Gastrocnemius medialis (tissue), 4 donors: ENCODE results near the gene RRM2. TPM values are rescaled to one million over a fixed set of nuclear protein-coding genes. Genes with fewer than 3 reads are reported as not detected.
"Not testable (repeated sequence)": the region's sequence is repeated elsewhere in the genome, so short reads cannot be mapped to it uniquely, and the experiment has no call there.

Experiments
- ATAC-seq, 2 donors: fragments of 150-250 bp; one replicate each; pipeline ENCODE4 v1.9.1; 2016
- DNase-seq, 2 donors: peaks; one replicate each; pipeline ENCODE4 v3.0.0-alpha.2; 2019
- H3K27ac ChIP-seq, 4 donors: fragments of 200-600 bp; sonication (generic); 1 replicate in 1 of 4; 2 replicates in 3 of 4; pipeline ENCODE4 v1.5.1; 2016 to 2018; ENCODE audit warnings: mild to moderate bottlenecking in 2 of 4, moderate library complexity in 1 of 4
- H3K27me3 ChIP-seq, 3 donors: fragments of 200-600 bp; sonication (generic) in 2 of 3; 1 replicate in 1 of 3; 2 replicates in 2 of 3; pipeline versions ENCODE4 v1.5.1 to v1.6.0; 2016 to 2019; ENCODE audit warnings: mild to moderate bottlenecking in 1 of 3, moderate library complexity in 1 of 3
- H3K36me3 ChIP-seq, 2 donors: fragments of 200-600 bp; sonication (generic) in 1 of 2; one replicate each; pipeline ENCODE4 v1.5.1; 2017 to 2018
- H3K4me1 ChIP-seq, 2 donors: fragments of 200-600 bp; sonication (generic) in 1 of 2; one replicate each; pipeline ENCODE4 v1.5.1; 2016 to 2017; ENCODE audit warnings: mild to moderate bottlenecking in 2 of 2
- H3K4me3 ChIP-seq, 4 donors: fragments of 200-600 bp; sonication (generic) in 3 of 4; 1 replicate in 1 of 4; 2 replicates in 3 of 4; pipeline ENCODE4 v1.5.1; 2016 to 2019; ENCODE audit warnings: mild to moderate bottlenecking in 2 of 4
- H3K9me3 ChIP-seq, 3 donors: fragments of 200-600 bp; sonication (generic) in 2 of 3; 1 replicate in 1 of 3; 2 replicates in 2 of 3; pipeline ENCODE4 v1.5.1; 2016 to 2019
- POLR2A ChIP-seq, 2 donors: fragments of 450-650 bp; IDR thresholded peaks; one replicate each; pipeline ENCODE4 v1.6.1; 2017; ENCODE audit warnings: antibody characterized with exemption in 2 of 2, mild to moderate bottlenecking in 2 of 2, moderate library complexity in 2 of 2
- in situ Hi-C, 4 donors: fragments of 200-750 bp; cut with MboI; loops; one replicate each; pipeline versions ENCODE4 v1.15.0 to v1.8.0; 2017; ENCODE audit warnings: low sequenced_read_pairs in 4 of 4
- intact Hi-C: fragments of 100-400 bp; cut with DNase I; formaldehyde crosslinking; loops from one replicate; pipeline ENCODE4 v1.15.1; 2023; ENCODE audit warnings: low total_unique reads
- total RNA-seq, 4 donors: library from RNA; depleted of rRNA; stranded (reverse); fragments of >200 nt; gene quantifications; one replicate each; pipeline versions ENCODE4 v1.1.0 to v1.2.3, GENCODE V29; 2016
- TF ChIP-seq, protein P1 (sequence below), 5 experiments: fragments of 450-650 bp in 3 of 5; fragments of 200-600 bp in 2 of 5; sonication (generic) in 2 of 5; IDR thresholded peaks in 4 of 5; conservative IDR thresholded peaks in 1 of 5; 1 replicate in 4 of 5; 2 replicates in 1 of 5; pipeline ENCODE4 v1.5.1; 2016 to 2019; ENCODE audit warnings: antibody characterized with exemption in 5 of 5, mild to moderate bottlenecking in 3 of 5, moderate library complexity in 3 of 5

Gene RRM2
- total RNA-seq, 4 donors from 2014 or later: 2.0 TPM; not detected in 3

GRCh38 chr2:10103179-10103578, 19.4 kb upstream of the RRM2 start:
- H3K4me1 ChIP-seq: no peaks in the 10 kb centered on the region
- in situ Hi-C loops: loop anchor here in 1 of 4 donors (25.0 kb wide), 1 partner anchor 559 kb away; no protein-coding TSS in a partner anchor
- DNase-seq (no peak), ATAC-seq (no peak)
- H3K27me3 ChIP-seq: no peaks in the 10 kb centered on the region
- TF ChIP-seq, protein P1, sequence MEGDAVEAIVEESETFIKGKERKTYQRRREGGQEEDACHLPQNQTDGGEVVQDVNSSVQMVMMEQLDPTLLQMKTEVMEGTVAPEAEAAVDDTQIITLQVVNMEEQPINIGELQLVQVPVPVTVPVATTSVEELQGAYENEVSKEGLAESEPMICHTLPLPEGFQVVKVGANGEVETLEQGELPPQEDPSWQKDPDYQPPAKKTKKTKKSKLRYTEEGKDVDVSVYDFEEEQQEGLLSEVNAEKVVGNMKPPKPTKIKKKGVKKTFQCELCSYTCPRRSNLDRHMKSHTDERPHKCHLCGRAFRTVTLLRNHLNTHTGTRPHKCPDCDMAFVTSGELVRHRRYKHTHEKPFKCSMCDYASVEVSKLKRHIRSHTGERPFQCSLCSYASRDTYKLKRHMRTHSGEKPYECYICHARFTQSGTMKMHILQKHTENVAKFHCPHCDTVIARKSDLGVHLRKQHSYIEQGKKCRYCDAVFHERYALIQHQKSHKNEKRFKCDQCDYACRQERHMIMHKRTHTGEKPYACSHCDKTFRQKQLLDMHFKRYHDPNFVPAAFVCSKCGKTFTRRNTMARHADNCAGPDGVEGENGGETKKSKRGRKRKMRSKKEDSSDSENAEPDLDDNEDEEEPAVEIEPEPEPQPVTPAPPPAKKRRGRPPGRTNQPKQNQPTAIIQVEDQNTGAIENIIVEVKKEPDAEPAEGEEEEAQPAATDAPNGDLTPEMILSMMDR (IDR thresholded peaks at IDR 0.05 in 4 of 5, conservative IDR thresholded peaks at IDR 0.05 in 1 of 5): no peak
- TF ChIP-seq POLR2A (IDR thresholded peaks at IDR 0.05): no peak
- no peaks in the 10 kb centered on the region for H3K36me3 ChIP-seq
- intact Hi-C loops: no loop called here
- H3K27ac ChIP-seq: no peak overlapping the region
- no peak overlapping the region for H3K4me3 ChIP-seq
- H3K9me3 ChIP-seq: no peaks in the 10 kb centered on the region

GRCh38 chr2:10104906-10105305, 17.6 kb upstream of the RRM2 start:
- H3K36me3 ChIP-seq, H3K27me3 ChIP-seq, H3K4me3 ChIP-seq, DNase-seq, intact Hi-C loops, H3K9me3 ChIP-seq, H3K27ac ChIP-seq, ATAC-seq, H3K4me1 ChIP-seq: not testable (repeated sequence)
- in situ Hi-C loops: loop anchor here in 1 of 4 donors (25.0 kb wide), 1 partner anchor 557 kb away; no protein-coding TSS in a partner anchor

- Histone ChIP-seq H3K27me3 (no peaks in the 10 kb centered on the region), H3K36me3 (no peaks in the 10 kb centered on the region), H3K27ac (no peak overlapping the region), H3K9me3 (no peaks in the 10 kb centered on the region), H3K4me1 (no peaks in the 10 kb centered on the region), H3K4me3 (no peak overlapping the region)
- ATAC-seq (no peak), DNase-seq (no peak)
- in situ Hi-C loops: loop anchor here in 1 of 4 donors (25.0 kb wide), 1 partner anchor 553 kb away; no protein-coding TSS in a partner anchor
- intact Hi-C loops: no loop called here
- TF ChIP-seq, protein P1 (IDR thresholded peaks at IDR 0.05 in 4 of 5, conservative IDR thresholded peaks at IDR 0.05 in 1 of 5): no peak
- no peak for TF ChIP-seq POLR2A (IDR thresholded peaks at IDR 0.05)
Observed at GRCh38 chr2:10109311-10109710, 13.2 kb upstream of the RRM2 start.

- ATAC-seq: no peak
- in situ Hi-C loops: loop anchor here in 1 of 4 donors (25.0 kb wide), 1 partner anchor 543 kb away; no protein-coding TSS in a partner anchor
- peaks cover 12 to 14% (median 14%) of the 10 kb centered on the region in 3 donors for H3K27me3 ChIP-seq
- TF ChIP-seq POLR2A (IDR thresholded peaks at IDR 0.05): no peak
- TF ChIP-seq, protein P1 (IDR thresholded peaks at IDR 0.05 in 4 of 5, conservative IDR thresholded peaks at IDR 0.05 in 1 of 5): no peak
- no peaks in the 10 kb centered on the region for H3K9me3 ChIP-seq
- no peaks in the 10 kb centered on the region for H3K36me3 ChIP-seq
- peaks cover 15 to 19% of the 10 kb centered on the region in 2 donors for H3K4me1 ChIP-seq
- no peak overlapping the region for H3K27ac ChIP-seq
- intact Hi-C loops: no loop called here
- no peak for DNase-seq
- no peak overlapping the region for H3K4me3 ChIP-seq
Observed at GRCh38 chr2:10119027-10119325, 3.6 kb upstream of the RRM2 start.

DNA sequence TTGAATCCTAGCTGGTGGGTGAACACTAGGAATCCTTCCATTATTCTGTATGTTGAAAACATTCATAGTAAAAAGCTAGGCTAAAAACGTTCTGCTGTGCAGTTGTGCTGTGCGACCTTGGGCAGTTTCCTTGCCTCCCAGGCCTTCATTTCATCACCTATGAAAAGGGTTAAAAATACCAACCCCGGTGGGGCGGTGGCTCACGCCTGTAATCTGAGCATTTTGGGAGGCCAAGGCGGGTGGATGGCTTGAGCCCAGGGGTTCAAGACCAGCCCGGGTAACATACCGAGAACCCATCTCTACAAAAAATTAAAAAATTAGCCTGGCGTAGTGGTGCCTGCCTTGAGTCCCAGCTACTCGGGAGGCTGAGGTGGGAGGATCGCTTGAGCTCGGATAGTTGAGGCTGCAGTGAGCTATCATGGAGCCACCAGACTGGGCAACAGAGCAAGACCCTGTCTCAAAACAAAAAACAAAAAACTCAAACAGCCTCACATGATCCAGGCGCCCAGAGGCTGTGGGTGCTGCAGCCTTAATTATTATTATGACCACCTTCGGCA, 2.9 kb upstream of the RRM2 start:
- intact Hi-C loops: loop anchor here (1.0 to 10.0 kb wide), 5 partner anchors 47 to 555 kb away; partner anchors contain the start of genes GRHL1 and HPCAL1
- ATAC-seq (no peak), DNase-seq (no peak)
- in situ Hi-C loops: loop anchor here in 2 of 4 donors (10.0 to 25.0 kb wide), 4 partner anchors 285 to 543 kb away; no protein-coding TSS in a partner anchor
- Histone ChIP-seq H3K4me3 (peak overlapping the region; percentile 66 to 92 (median 78)), H3K27ac (peak overlapping the region; percentile 58 to 82 (median 74)), H3K27me3 (peaks cover 12 to 14% (median 14%) of the 10 kb centered on the region in 3 donors), H3K9me3 (no peaks in the 10 kb centered on the region), H3K4me1 (peaks cover 15 to 19% of the 10 kb centered on the region in 2 donors), H3K36me3 (no peaks in the 10 kb centered on the region)
- TF ChIP-seq, protein P1 (IDR thresholded peaks at IDR 0.05 in 4 of 5, conservative IDR thresholded peaks at IDR 0.05 in 1 of 5): no peak
- TF ChIP-seq POLR2A (IDR thresholded peaks at IDR 0.05): no peak
